DOHH2 (cell line): ENCODE data around the gene LRRC42.
"Not testable (repeated sequence)": the region's sequence is repeated elsewhere in the genome, so short reads cannot be mapped to it uniquely, and the experiment has no call there.

Source experiments
- H3F3A ChIP-seq: fragments of 200-600 bp; sonication (generic), shearing (Covaris generic); 2 replicates; pipeline ENCODE4 v1.6.0; 2016; ENCODE audit warnings: antibody characterized with exemption, mild to moderate bottlenecking; ENCODE audit not compliant: control insufficient read depth, insufficient read depth
- H3K27ac ChIP-seq: fragments of 200-600 bp; sonication (generic); 2 replicates; pipeline ENCODE4 v1.5.1; 2014; ENCODE audit warnings: low read depth, mild to moderate bottlenecking, low read length, moderate library complexity
- H3K27me3 ChIP-seq: fragments of 200-600 bp; sonication (generic); 2 replicates; pipeline ENCODE4 v1.6.1; 2014; ENCODE audit warnings: mild to moderate bottlenecking, low read length, mixed read lengths; ENCODE audit not compliant: control insufficient read depth
- H3K36me3 ChIP-seq: fragments of 200-600 bp; sonication (generic); 2 replicates; pipeline ENCODE4 v1.6.1; 2014; ENCODE audit warnings: mild to moderate bottlenecking, low read length, moderate library complexity, mixed read lengths; ENCODE audit not compliant: control insufficient read depth
- H3K4me1 ChIP-seq: fragments of 200-600 bp; sonication (generic); 2 replicates; pipeline ENCODE4 v1.6.1; 2014; ENCODE audit warnings: mild to moderate bottlenecking, low read length, mixed read lengths; ENCODE audit not compliant: control insufficient read depth
- H3K4me2 ChIP-seq: fragments of 200-600 bp; sonication (generic); 2 replicates; pipeline ENCODE4 v1.6.0; 2014; ENCODE audit warnings: mild to moderate bottlenecking, low read length, moderate library complexity
- H3K4me3 ChIP-seq: fragments of 200-600 bp; sonication (generic); 2 replicates; pipeline ENCODE4 v1.5.1; 2014; ENCODE audit warnings: mild to moderate bottlenecking, low read length, mixed read lengths
- H3K79me2 ChIP-seq: fragments of 200-600 bp; sonication (generic); 2 replicates; pipeline ENCODE4 v1.6.1; 2014; ENCODE audit warnings: mild to moderate bottlenecking, low read length, mixed read lengths; ENCODE audit not compliant: control insufficient read depth
- H3K9me2 ChIP-seq: fragments of 200-600 bp; sonication (generic); replicated peaks from 2 replicates; pipeline ENCODE4 v1.6.1; 2014; ENCODE audit warnings: mild to moderate bottlenecking, low read length, mixed read lengths; ENCODE audit not compliant: control insufficient read depth
- H3K9me3 ChIP-seq: fragments of 200-600 bp; sonication (generic); 2 replicates; pipeline ENCODE4 v1.6.1; 2014; ENCODE audit warnings: antibody characterized with exemption, low read length, mixed read lengths; ENCODE audit not compliant: control insufficient read depth, insufficient read depth
- H4K20me1 ChIP-seq: fragments of 200-600 bp; sonication (generic); 2 replicates; pipeline ENCODE4 v1.6.0; 2014; ENCODE audit warnings: low read depth, mild to moderate bottlenecking, antibody characterized with exemption, low read length, moderate library complexity; ENCODE audit not compliant: control insufficient read depth, insufficient read depth
- CTCF ChIP-seq: fragments of 200-600 bp; sonication (generic); IDR thresholded peaks from one replicate; pipeline ENCODE4 v1.5.1; 2014; ENCODE audit warnings: antibody characterized with exemption, mild to moderate bottlenecking, low read depth, low read length; ENCODE audit not compliant: poor library complexity, severe bottlenecking
- EZH2phosphoT487 ChIP-seq: fragments of 200-600 bp; sonication (generic); IDR thresholded peaks from 2 replicates; pipeline ENCODE4 v1.6.1; 2017; ENCODE audit warnings: borderline replicate concordance, mild to moderate bottlenecking, antibody characterized with exemption, low read length, moderate library complexity, mixed read lengths

Gene LRRC42

GRCh38 chr1:53986458-53986857, 40.3 kb downstream of the LRRC42 start:
- Histone ChIP-seq H3K9me2 (no peaks in the 10 kb centered on the region), H3F3A (no peaks in the 10 kb centered on the region), H3K36me3 (no peaks in the 10 kb centered on the region), H3K4me2 (no peak overlapping the region), H3K4me1 (no peaks in the 10 kb centered on the region), H3K4me3 (no peak overlapping the region), H4K20me1 (no peaks in the 10 kb centered on the region), H3K9me3 (no peaks in the 10 kb centered on the region; the same call in 1 of the 2 replicates), H3K27me3 (no peaks in the 10 kb centered on the region), H3K79me2 (no peaks in the 10 kb centered on the region), H3K27ac (no peak overlapping the region)
- TF ChIP-seq CTCF, result no peak

GRCh38 chr1:53987880-53988279, 41.7 kb downstream of the LRRC42 start:
- TF ChIP-seq CTCF (no peak), EZH2phosphoT487 (no peak)
- no peaks in the 10 kb centered on the region for H3K9me2 ChIP-seq
- H3K9me3 ChIP-seq, result peaks cover 11% of the 10 kb centered on the region
- H3K27ac ChIP-seq, result no peak overlapping the region
- H3K4me2 ChIP-seq, result no peak overlapping the region
- no peaks in the 10 kb centered on the region for H3K27me3 ChIP-seq
- H4K20me1 ChIP-seq, result no peaks in the 10 kb centered on the region
- H3K4me1 ChIP-seq, result no peaks in the 10 kb centered on the region
- no peaks in the 10 kb centered on the region for H3F3A ChIP-seq
- H3K4me3 ChIP-seq, result no peak overlapping the region
- no peaks in the 10 kb centered on the region for H3K79me2 ChIP-seq
- H3K36me3 ChIP-seq, result no peaks in the 10 kb centered on the region

GRCh38 chr1:53992085-53992874, 46.1 kb downstream of the LRRC42 start:
- no peaks in the 10 kb centered on the region for H3K36me3 ChIP-seq
- no peaks in the 10 kb centered on the region for H3K27me3 ChIP-seq
- H3K4me3 ChIP-seq, result no peak overlapping the region
- no peaks in the 10 kb centered on the region for H4K20me1 ChIP-seq
- no peaks in the 10 kb centered on the region for H3K4me1 ChIP-seq
- H3F3A ChIP-seq, result no peaks in the 10 kb centered on the region
- no peak for TF ChIP-seq CTCF
- TF ChIP-seq EZH2phosphoT487, result no peak
- peaks cover 13% of the 10 kb centered on the region for H3K9me3 ChIP-seq
- H3K4me2 ChIP-seq, result no peak overlapping the region
- no peaks in the 10 kb centered on the region for H3K79me2 ChIP-seq
- no peaks in the 10 kb centered on the region for H3K9me2 ChIP-seq
- no peak overlapping the region for H3K27ac ChIP-seq

GRCh38 chr1:53994516-53994915, 48.4 kb downstream of the LRRC42 start:
- H3K79me2 ChIP-seq, H3K36me3 ChIP-seq, H3K9me2 ChIP-seq, H3K4me3 ChIP-seq, H4K20me1 ChIP-seq, H3F3A ChIP-seq, H3K27ac ChIP-seq, H3K4me1 ChIP-seq, H3K27me3 ChIP-seq, H3K4me2 ChIP-seq: not testable (repeated sequence)
- peaks cover 13% of the 10 kb centered on the region for H3K9me3 ChIP-seq
